Nephron (organoid): Measurements from ENCODE around the gene MTRFR.
"Not testable (repeated sequence)": the region's sequence is repeated elsewhere in the genome, so short reads cannot be mapped to it uniquely, and the experiment has no call there.

Experiments
- H3K27ac Mint-ChIP-seq, 3 experiments: 2 replicates each; pipeline ENCODE4 v1.8.0; 2020; ENCODE audit warnings: mixed read lengths in 3 of 3, mild to moderate bottlenecking in 2 of 3, moderate library complexity in 1 of 3
- H3K27me3 Mint-ChIP-seq: 2 replicates; pipeline ENCODE4 v1.8.0; 2021; ENCODE audit warnings: low read depth, mild to moderate bottlenecking, moderate library complexity, mixed read lengths
- H3K36me3 Mint-ChIP-seq: 2 replicates; pipeline ENCODE4 v1.8.0; 2020; ENCODE audit warnings: low read depth, mixed read lengths
- H3K4me1 Mint-ChIP-seq: 2 replicates; pipeline ENCODE4 v1.8.0; 2020; ENCODE audit warnings: mixed read lengths
- H3K4me3 Mint-ChIP-seq, 3 experiments: 2 replicates each; pipeline ENCODE4 v1.8.0; 2020; ENCODE audit warnings: mild to moderate bottlenecking in 3 of 3, mixed read lengths in 3 of 3, moderate library complexity in 2 of 3
- H3K9me3 Mint-ChIP-seq: 2 replicates; pipeline ENCODE4 v1.8.0; 2020; ENCODE audit warnings: mixed read lengths
- TF ChIP-seq, protein P1 (sequence below), 3 experiments: fragments of 200-600 bp; sonication (generic); IDR thresholded peaks; one replicate each; pipeline ENCODE4 v1.5.0; 2021; ENCODE audit warnings: antibody characterized with exemption in 3 of 3; ENCODE audit not compliant: unreplicated experiment in 3 of 3

MTRFR gene

DNA sequence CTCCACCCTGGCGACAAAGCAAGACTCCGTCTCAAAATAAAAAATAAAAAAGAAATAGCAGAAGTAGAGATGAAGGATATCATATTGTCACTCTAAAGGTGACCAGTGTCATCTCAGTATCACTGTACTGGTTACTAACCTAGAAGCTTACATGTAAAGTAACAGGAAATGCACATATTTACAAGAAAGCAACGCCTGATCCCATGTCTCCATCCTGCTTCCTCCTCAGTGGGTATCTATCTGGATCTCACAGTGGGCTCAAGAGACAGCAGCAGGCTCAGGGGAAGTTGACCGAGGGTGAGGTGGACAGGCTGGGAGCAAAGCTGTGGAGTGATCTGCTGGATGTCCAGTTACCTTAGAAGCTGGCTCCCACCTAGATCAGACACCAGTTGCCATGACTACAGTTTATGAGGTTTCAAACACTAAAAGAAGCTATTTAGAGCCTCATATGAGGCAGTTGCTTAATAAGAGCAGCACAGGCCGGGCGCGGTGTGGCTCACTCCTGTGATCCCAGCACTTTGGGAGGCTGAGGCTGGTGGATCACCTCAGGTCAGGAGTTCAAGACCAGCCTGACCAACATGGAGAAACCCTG is 10.5 kb downstream of the MTRFR start:
- peaks cover 53% of the 10 kb centered on the region for H3K36me3 Mint-ChIP-seq
- peaks cover 24% of the 10 kb centered on the region for H3K9me3 Mint-ChIP-seq
- no peak overlapping the region for H3K4me3 Mint-ChIP-seq
- TF ChIP-seq, protein P1, sequence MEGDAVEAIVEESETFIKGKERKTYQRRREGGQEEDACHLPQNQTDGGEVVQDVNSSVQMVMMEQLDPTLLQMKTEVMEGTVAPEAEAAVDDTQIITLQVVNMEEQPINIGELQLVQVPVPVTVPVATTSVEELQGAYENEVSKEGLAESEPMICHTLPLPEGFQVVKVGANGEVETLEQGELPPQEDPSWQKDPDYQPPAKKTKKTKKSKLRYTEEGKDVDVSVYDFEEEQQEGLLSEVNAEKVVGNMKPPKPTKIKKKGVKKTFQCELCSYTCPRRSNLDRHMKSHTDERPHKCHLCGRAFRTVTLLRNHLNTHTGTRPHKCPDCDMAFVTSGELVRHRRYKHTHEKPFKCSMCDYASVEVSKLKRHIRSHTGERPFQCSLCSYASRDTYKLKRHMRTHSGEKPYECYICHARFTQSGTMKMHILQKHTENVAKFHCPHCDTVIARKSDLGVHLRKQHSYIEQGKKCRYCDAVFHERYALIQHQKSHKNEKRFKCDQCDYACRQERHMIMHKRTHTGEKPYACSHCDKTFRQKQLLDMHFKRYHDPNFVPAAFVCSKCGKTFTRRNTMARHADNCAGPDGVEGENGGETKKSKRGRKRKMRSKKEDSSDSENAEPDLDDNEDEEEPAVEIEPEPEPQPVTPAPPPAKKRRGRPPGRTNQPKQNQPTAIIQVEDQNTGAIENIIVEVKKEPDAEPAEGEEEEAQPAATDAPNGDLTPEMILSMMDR (IDR thresholded peaks at IDR 0.05; ENCODE audit: unreplicated experiment in 3 of 3): no peak
- H3K27me3 Mint-ChIP-seq: peaks cover 4% of the 10 kb centered on the region
- peaks cover 26% of the 10 kb centered on the region for H3K4me1 Mint-ChIP-seq
- no peak overlapping the region for H3K27ac Mint-ChIP-seq

DNA sequence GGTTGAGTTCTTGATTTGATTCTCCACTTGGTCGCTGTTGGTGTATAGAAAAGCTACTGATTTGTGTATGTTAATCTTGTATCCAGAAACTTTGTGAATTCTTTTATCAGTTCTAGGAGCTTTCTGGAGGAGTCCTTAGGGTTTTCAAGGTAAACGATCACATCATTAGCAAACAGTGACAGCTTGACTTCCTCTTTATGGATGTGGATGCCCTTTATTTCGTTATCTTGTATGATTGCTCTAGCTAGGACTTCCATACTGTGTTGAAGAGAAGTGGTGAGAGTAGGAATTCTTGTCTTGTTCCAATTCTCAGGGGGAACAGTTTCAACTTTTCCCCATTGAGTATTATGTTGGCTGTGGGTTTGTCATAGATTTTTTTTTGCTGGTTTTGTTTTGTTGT is 12.4 kb downstream of the MTRFR start:
- H3K9me3 Mint-ChIP-seq: peaks cover 33% of the 10 kb centered on the region
- no peak overlapping the region for H3K4me3 Mint-ChIP-seq
- peaks cover 33% of the 10 kb centered on the region for H3K4me1 Mint-ChIP-seq
- peaks cover 4% of the 10 kb centered on the region for H3K27me3 Mint-ChIP-seq
- H3K27ac Mint-ChIP-seq: no peak overlapping the region
- H3K36me3 Mint-ChIP-seq: peaks cover 62% of the 10 kb centered on the region
- TF ChIP-seq, protein P1 (IDR thresholded peaks at IDR 0.05; ENCODE audit: unreplicated experiment in 3 of 3): no peak

DNA sequence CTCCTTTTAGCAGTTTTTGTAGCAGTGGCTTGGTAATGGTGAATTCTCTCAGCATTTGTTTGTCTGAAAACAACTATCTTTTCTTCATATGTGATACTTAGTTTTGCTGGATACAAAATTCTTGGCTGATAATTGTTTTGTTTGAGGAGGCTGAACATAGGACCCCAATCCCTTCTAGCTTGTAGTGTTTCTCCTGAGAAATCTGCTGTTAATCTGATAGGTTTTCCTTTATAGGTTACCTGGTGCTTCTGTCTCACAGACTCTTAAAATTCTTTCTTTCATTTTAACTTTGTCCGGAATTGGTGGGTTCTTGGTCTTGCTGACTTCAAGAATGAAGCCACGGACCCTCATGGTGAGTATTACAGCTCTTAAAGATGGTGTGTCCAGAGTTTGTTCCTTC is 14.9 kb downstream of the MTRFR start:
- Mint-ChIP-seq H3K9me3 (peaks cover 33% of the 10 kb centered on the region), H3K36me3 (peaks cover 62% of the 10 kb centered on the region), H3K4me1 (peaks cover 31% of the 10 kb centered on the region)
- H3K27me3 Mint-ChIP-seq, H3K27ac Mint-ChIP-seq, H3K4me3 Mint-ChIP-seq: not testable (repeated sequence)

DNA sequence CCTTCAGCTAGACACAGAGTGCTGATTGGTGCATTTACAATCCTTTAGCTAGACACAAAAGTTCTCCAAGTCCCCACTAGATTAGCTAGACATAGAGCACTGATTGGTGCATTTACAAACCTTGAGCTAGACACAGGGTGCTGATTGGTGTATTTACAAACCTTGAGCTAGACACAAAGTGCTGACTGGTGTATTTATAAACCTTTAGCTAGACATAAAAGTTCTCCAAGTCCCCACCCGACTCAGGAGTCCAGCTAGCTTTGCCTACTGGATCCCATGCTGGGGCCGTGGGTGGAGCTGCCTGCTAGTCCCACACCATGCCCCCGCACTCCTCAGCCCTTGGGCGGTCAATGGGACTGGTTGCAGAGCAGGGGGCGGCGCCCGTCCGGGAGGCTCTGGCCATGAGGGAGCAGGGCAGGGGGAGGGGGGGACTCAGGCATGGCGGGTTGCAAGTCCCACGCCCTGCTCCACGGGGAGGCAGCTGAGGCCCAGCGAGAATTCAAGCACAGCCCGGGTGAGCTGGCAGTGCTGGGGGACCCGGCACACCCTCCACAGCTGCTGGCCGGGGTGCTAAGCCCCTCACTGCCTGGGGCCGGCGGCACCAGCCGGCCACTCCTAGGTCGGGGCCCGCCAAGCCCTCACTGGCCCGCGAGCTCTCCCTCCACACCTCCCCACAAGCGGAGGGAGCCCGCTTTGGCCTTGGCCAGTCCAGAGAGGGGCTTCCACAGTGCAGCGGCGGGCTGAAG is 15.9 kb downstream of the MTRFR start:
- peaks cover 31% of the 10 kb centered on the region for H3K4me1 Mint-ChIP-seq
- peaks cover 68% of the 10 kb centered on the region for H3K36me3 Mint-ChIP-seq

DNA sequence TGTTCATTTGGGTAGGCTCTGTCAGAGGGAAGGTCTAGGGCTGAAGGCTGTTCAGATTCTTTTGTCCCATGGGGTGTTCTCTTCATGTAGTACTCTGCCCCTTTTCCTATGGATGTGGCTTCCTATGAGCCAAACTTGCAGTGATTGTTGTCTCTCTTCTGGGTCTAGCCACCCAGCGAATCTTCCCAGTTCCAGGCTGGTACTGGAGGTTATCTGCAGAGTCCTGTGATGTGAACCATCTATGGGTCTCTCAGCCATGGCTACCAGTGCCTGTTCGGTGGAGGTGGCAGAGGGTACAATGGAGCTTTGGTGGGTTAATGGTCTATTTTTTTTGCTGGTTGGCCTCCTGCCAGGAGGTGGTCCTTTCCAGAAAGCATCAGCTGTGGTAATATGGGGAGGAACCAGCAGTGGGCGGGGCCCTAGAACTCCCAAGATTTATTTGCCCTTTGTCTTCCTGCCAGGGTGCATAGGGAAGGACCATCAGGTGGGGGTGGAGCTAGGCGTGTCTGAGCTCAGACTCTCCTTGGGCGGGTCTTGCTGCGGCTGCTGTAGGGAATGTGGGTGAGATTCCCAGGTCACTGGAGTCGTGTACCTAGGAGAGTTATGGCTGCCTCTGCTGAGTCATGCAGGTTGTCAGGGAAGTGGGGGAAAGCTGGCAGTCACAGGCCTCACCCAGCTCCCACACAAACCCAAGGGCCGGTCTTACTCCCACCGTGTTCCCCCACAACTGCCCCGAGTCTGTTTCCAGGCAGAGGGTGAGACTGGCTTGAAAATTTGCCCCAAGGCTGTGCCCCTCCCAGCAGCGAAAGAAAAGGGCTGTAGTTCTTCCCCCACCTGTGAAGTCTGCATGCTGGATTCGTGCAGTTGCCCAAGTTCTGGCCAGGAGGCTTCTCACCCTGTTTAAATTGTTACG is 17.5 kb downstream of the MTRFR start:
- peak overlapping the region; percentile 70 to 91 (median 77) for H3K27ac Mint-ChIP-seq
- peaks cover 1% of the 10 kb centered on the region for H3K27me3 Mint-ChIP-seq
- peak overlapping the region in 1 of 3 experiments; percentile 44 for H3K4me3 Mint-ChIP-seq
- peaks cover 70% of the 10 kb centered on the region for H3K36me3 Mint-ChIP-seq
- TF ChIP-seq, protein P1 (IDR thresholded peaks at IDR 0.05; ENCODE audit: unreplicated experiment in 3 of 3): no peak
- H3K4me1 Mint-ChIP-seq: peaks cover 26% of the 10 kb centered on the region
- H3K9me3 Mint-ChIP-seq: peaks cover 26% of the 10 kb centered on the region

More for the DNA sequence above, 15.9 kb downstream of the MTRFR start:
- not testable (repeated sequence) for H3K4me3 Mint-ChIP-seq, H3K27ac Mint-ChIP-seq, H3K27me3 Mint-ChIP-seq
- peaks cover 33% of the 10 kb centered on the region for H3K9me3 Mint-ChIP-seq

DNA sequence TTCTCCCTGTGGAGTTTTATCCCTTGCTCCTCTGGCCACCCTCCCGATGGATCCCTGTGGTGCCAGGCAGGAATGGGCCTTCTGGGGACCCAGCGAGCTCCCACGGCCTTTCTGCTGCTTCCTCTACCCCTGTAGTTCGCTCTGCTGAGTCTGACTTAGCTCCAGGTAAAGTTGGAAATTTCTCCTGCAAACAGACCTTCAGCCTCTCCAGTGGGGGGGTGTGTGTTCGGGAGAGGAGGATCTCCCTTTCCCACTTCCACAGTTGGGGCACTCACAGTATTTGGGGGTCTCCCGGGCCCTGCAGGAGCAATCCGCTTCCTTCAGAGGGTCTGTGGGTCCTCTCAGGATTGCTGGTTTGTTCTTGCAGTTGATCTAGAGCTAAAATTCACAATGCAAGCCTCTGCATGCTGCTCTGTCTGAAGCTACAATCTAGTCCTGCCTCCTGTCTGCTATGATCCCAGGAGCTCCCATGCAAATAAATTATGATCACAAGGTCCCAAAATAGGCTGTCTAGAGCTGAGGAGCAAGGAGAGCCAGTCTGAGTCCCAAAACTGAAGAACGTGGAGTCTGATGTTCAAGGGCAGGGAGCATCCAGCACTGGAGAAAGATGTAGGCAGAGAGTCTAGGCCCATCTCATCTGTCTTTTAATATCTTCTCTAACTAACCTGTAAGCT is 18.3 kb downstream of the MTRFR start:
- no peaks in the 10 kb centered on the region for H3K27me3 Mint-ChIP-seq

DNA sequence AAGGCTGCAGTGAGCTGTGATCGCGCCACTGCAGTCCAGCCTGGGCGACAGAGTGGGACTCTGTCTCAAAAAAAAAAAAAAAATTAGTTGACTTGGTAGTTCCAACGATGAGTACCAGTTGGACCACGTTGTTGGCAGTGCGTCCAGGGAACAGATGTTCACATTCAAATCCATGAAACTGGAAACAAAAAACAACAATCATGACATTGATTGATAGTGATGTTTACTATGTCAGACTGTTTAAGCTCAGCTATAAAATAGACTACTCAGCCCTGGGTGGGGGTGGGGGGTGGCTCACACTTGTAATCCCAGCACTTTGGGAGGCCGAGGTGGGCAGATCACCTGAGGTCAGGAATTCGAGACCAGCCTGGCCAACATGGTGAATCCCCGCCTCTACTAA is 19.1 kb downstream of the MTRFR start:
- not testable (repeated sequence) for H3K27ac Mint-ChIP-seq, H3K27me3 Mint-ChIP-seq, H3K4me3 Mint-ChIP-seq
- Mint-ChIP-seq H3K4me1 (peaks cover 20% of the 10 kb centered on the region), H3K9me3 (peaks cover 18% of the 10 kb centered on the region), H3K36me3 (peaks cover 71% of the 10 kb centered on the region)

More for the DNA sequence above, 18.3 kb downstream of the MTRFR start:
- Mint-ChIP-seq H3K27ac (peak overlapping the region; percentile 70 to 91 (median 77)), H3K4me3 (no peak overlapping the region), H3K4me1 (peaks cover 26% of the 10 kb centered on the region), H3K9me3 (peaks cover 23% of the 10 kb centered on the region), H3K36me3 (peaks cover 70% of the 10 kb centered on the region)
- TF ChIP-seq, protein P1 (IDR thresholded peaks at IDR 0.05; ENCODE audit: unreplicated experiment in 3 of 3): no peak
